ENCODE data around the gene C3orf22. TPM values are rescaled to one million over a fixed set of nuclear protein-coding genes. Genes with fewer than 3 reads are reported as not detected.

C3orf22 gene
- total RNA-seq, 3 donors from 2014 or later: not detected

GRCh38 chr3:126582311-126582710, 23.6 kb upstream of the C3orf22 start:
- Histone ChIP-seq H3K27ac (no peak overlapping the region), H3K27me3 (no peaks in the 10 kb centered on the region), H3K4me3 (no peak overlapping the region), H3K4me1 (no peaks in the 10 kb centered on the region), H3K9me3 (peaks cover 0 to 12% of the 10 kb centered on the region in 2 donors), H3K36me3 (no peaks in the 10 kb centered on the region)
- no peak for TF ChIP-seq POLR2A (IDR thresholded peaks at IDR 0.05)
- TF ChIP-seq CTCF (IDR thresholded peaks at IDR 0.05): no peak
- no peak for TF ChIP-seq POLR2AphosphoS5 (IDR thresholded peaks at IDR 0.05)
- DNase-seq (ENCODE audit: low spot score in 2 of 2): no peak
- intact Hi-C loops (cut with DNase I; ENCODE audit: low total_unique reads): no loop called here

- no peaks in the 10 kb centered on the region for H3K36me3 ChIP-seq
- H3K4me1 ChIP-seq: no peaks in the 10 kb centered on the region
- H3K27ac ChIP-seq: no peak overlapping the region
- no peak for TF ChIP-seq POLR2AphosphoS5 (IDR thresholded peaks at IDR 0.05)
- TF ChIP-seq POLR2A (IDR thresholded peaks at IDR 0.05): no peak
- TF ChIP-seq CTCF (IDR thresholded peaks at IDR 0.05): no peak
- H3K27me3 ChIP-seq: no peaks in the 10 kb centered on the region
- H3K4me3 ChIP-seq: no peak overlapping the region
- peaks cover 0 to 12% of the 10 kb centered on the region in 2 donors for H3K9me3 ChIP-seq
- intact Hi-C loops (cut with DNase I; ENCODE audit: low total_unique reads): no loop called here
- no peak for DNase-seq (ENCODE audit: low spot score in 2 of 2)
Measured at GRCh38 chr3:126581569-126581968, 22.8 kb upstream of the C3orf22 start.

- no peaks in the 10 kb centered on the region for H3K27me3 ChIP-seq
- no peaks in the 10 kb centered on the region for H3K36me3 ChIP-seq
- H3K27ac ChIP-seq: no peak overlapping the region
- no peak overlapping the region for H3K4me3 ChIP-seq
- H3K4me1 ChIP-seq: no peaks in the 10 kb centered on the region
- intact Hi-C loops (cut with DNase I; ENCODE audit: low total_unique reads): no loop called here
- H3K9me3 ChIP-seq: peaks cover 0 to 12% of the 10 kb centered on the region in 2 donors
- DNase-seq (ENCODE audit: low spot score in 2 of 2): no peak
- TF ChIP-seq POLR2AphosphoS5 (IDR thresholded peaks at IDR 0.05) (no peak), POLR2A (IDR thresholded peaks at IDR 0.05) (no peak), CTCF (IDR thresholded peaks at IDR 0.05) (no peak)
Measured at GRCh38 chr3:126580746-126581145, 22.0 kb upstream of the C3orf22 start.

- no peaks in the 10 kb centered on the region for H3K36me3 ChIP-seq
- H3K27me3 ChIP-seq: no peaks in the 10 kb centered on the region
- H3K4me3 ChIP-seq: no peak overlapping the region
- DNase-seq (ENCODE audit: low spot score in 2 of 2): no peak
- intact Hi-C loops (cut with DNase I; ENCODE audit: low total_unique reads): no loop called here
- no peak overlapping the region for H3K27ac ChIP-seq
- H3K4me1 ChIP-seq: no peaks in the 10 kb centered on the region
- H3K9me3 ChIP-seq: peaks cover 0 to 12% of the 10 kb centered on the region in 2 donors
- TF ChIP-seq POLR2AphosphoS5 (IDR thresholded peaks at IDR 0.05) (no peak), CTCF (IDR thresholded peaks at IDR 0.05) (no peak), POLR2A (IDR thresholded peaks at IDR 0.05) (no peak)
Measured at GRCh38 chr3:126578702-126579101, 20.0 kb upstream of the C3orf22 start.

GRCh38 chr3:126577261-126577660, 18.5 kb upstream of the C3orf22 start:
- DNase-seq (ENCODE audit: low spot score in 2 of 2): no peak
- Histone ChIP-seq H3K4me3 (no peak overlapping the region), H3K9me3 (peaks cover 0 to 10% of the 10 kb centered on the region in 2 donors), H3K27me3 (no peaks in the 10 kb centered on the region), H3K4me1 (no peaks in the 10 kb centered on the region), H3K36me3 (no peaks in the 10 kb centered on the region), H3K27ac (no peak overlapping the region)
- no peak for TF ChIP-seq POLR2AphosphoS5 (IDR thresholded peaks at IDR 0.05)
- no peak for TF ChIP-seq POLR2A (IDR thresholded peaks at IDR 0.05)
- TF ChIP-seq CTCF (IDR thresholded peaks at IDR 0.05): no peak
- intact Hi-C loops (cut with DNase I; ENCODE audit: low total_unique reads): no loop called here

All from breast epithelium (tissue), 4 donors.